Pancreas (tissue), 10 donors: ENCODE measurements around the gene JPH3. TPM values are rescaled to one million over a fixed set of nuclear protein-coding genes. Genes with fewer than 3 reads are reported as not detected.
"Not testable (repeated sequence)": the region's sequence is repeated elsewhere in the genome, so short reads cannot be mapped to it uniquely, and the experiment has no call there.

ENCODE experiments used
- ATAC-seq, 4 donors: fragments of 200-7000 bp; cut with Tn5 transposase; one replicate each; pipeline versions ENCODE4 v1.8.0 to v1.9.1; 2020; ENCODE audit warnings: mild to moderate bottlenecking in 4 of 4, moderate library complexity in 4 of 4
- DNase-seq, 6 donors: peaks; one replicate each; pipeline ENCODE4 v3.0.0-alpha.2; 2020
- FAIRE-seq: peaks from 2 replicates; lab custom pipeline; 2012; peaks lifted over from hg19 to GRCh38; lab: Jason Lieb, UNC
- H3K27ac ChIP-seq, 4 donors: fragments of 200-600 bp; sonication (generic); 1 replicate in 3 of 4; 2 replicates in 1 of 4; pipeline versions ENCODE4 v1.5.0 to v1.8.0; 2020
- H3K27me3 ChIP-seq, 4 donors: fragments of 200-600 bp; one replicate each; pipeline ENCODE4 v1.8.0; 2021
- H3K36me3 ChIP-seq, 3 donors: fragments of 200-600 bp; sonication (generic) in 1 of 3; one replicate each; pipeline versions ENCODE4 v1.5.0 to v1.8.0; 2020 to 2021
- H3K4me1 ChIP-seq, 3 donors: fragments of 200-600 bp; one replicate each; pipeline ENCODE4 v1.8.0; 2021
- H3K4me3 ChIP-seq, 4 donors: fragments of 200-600 bp; sonication (generic) in 2 of 4; one replicate each; pipeline versions ENCODE4 v1.5.0 to v1.8.0; 2020 to 2021
- H3K9me3 ChIP-seq, 4 donors: fragments of 200-600 bp; one replicate each; pipeline ENCODE4 v1.8.0; 2021
- CTCF ChIP-seq, 4 donors: fragments of 200-600 bp; sonication (generic) in 3 of 4; IDR thresholded peaks; one replicate each; pipeline versions ENCODE4 v1.5.0 to v1.8.0; 2021; ENCODE audit warnings: antibody characterized with exemption in 4 of 4
- WGBS, 2 donors: extraction: QIAGEN DNeasy Blood & Tissue Kit; methylation state at CpG; one replicate each; pipeline ENCODE4 v1.1.7; 2013; 5-methylcytosine and 5-hydroxymethylcytosine counted together
- intact Hi-C, 3 donors: fragments of 100-400 bp; cut with DNase I; formaldehyde crosslinking; loops; one replicate each; pipeline versions ENCODE4 v1.11.1 to v1.14.2; 2022
- polyA plus RNA-seq, 2 donors: library from polyadenylated mRNA; stranded (reverse); fragments of 200-250 nt; gene quantifications; one replicate each; pipeline ENCODE4 v1.2.3, GENCODE V29; 2013
- total RNA-seq, 6 donors: library from RNA; stranded (reverse); fragmentation: NEBNext Ultra II Directional in 4 of 6; extraction: Animal tissue kit (Norgen Biotek cat#: 25700) in 4 of 6; gene quantifications; one replicate each; pipeline versions ENCODE4 v1.2.1 to v1.2.4, GENCODE V29; 2021 to 2023
- donor health status: healthy with polysubstance abuse.
- donor health status: DM: no; HTN: no; CAD: no; lungs with moderate emphysema.
- donor health status: DM: no; HTN: no; CAD: no.
- donor health status: control.
- donor health status: control.
- donor health status: Bipolar disorder and iron deficiency.
- donor health status: DM: yes; HTN: yes; CAD: no.
- donor health status: DM: no; HTN: no; CAD: no.
- donor health status: DM: no; HTN: no; CAD: no.
- donor health status: DM: yes; HTN: yes; CAD: no.

The JPH3 gene
- total and polyA plus RNA-seq, 8 donors: 0.09 to 1.9 (median 0.41) TPM

- H3K4me1 ChIP-seq: no peaks in the 10 kb centered on the region
- ATAC-seq: no peak
- H3K27ac ChIP-seq: no peak overlapping the region
- TF ChIP-seq CTCF (IDR thresholded peaks at IDR 0.05): no peak
- H3K4me3 ChIP-seq: no peak overlapping the region
- H3K36me3 ChIP-seq: peaks cover 0 to 19% (median 0%) of the 10 kb centered on the region in 3 donors
- intact Hi-C loops: no loop called here
- no peak for FAIRE-seq
- H3K9me3 ChIP-seq: no peaks in the 10 kb centered on the region
- no peak for DNase-seq
- WGBS, 2 donors: 89 to 91% methylated on average over 19 of the region's 19 CpGs
- no peaks in the 10 kb centered on the region for H3K27me3 ChIP-seq
These were observed 122.4 kb downstream of the JPH3 start for GRCh38 chr16:87724490-87725291.

GRCh38 chr16:87725596-87726235, 123.4 kb downstream of the JPH3 start:
- intact Hi-C loops: no loop called here
- Histone ChIP-seq H3K27ac (no peak overlapping the region), H3K36me3 (peaks cover 0 to 27% (median 0%) of the 10 kb centered on the region in 3 donors), H3K4me3 (no peak overlapping the region), H3K9me3 (no peaks in the 10 kb centered on the region), H3K27me3 (no peaks in the 10 kb centered on the region), H3K4me1 (no peaks in the 10 kb centered on the region)
- no peak for ATAC-seq
- no peak for TF ChIP-seq CTCF (IDR thresholded peaks at IDR 0.05)
- DNase-seq: no peak
- 90 to 92% methylated on average over 27 to 28 of the region's 28 CpGs for WGBS, 2 donors
- FAIRE-seq: no peak

- intact Hi-C loops, H3K27me3 ChIP-seq, ATAC-seq, H3K9me3 ChIP-seq, FAIRE-seq, H3K27ac ChIP-seq, H3K4me3 ChIP-seq, DNase-seq, H3K4me1 ChIP-seq: not testable (repeated sequence)
- peaks cover 0 to 27% (median 0%) of the 10 kb centered on the region in 3 donors for H3K36me3 ChIP-seq
- 95 to 97% methylated on average over 25 to 32 of the region's 40 CpGs for WGBS, 2 donors
These were observed 124.3 kb downstream of the JPH3 start for GRCh38 chr16:87726577-87726976.

GRCh38 chr16:87727346-87727745, 125.0 kb downstream of the JPH3 start:
- Histone ChIP-seq H3K36me3 (peaks cover 0 to 27% (median 0%) of the 10 kb centered on the region in 3 donors), H3K9me3 (no peaks in the 10 kb centered on the region), H3K4me3 (no peak overlapping the region), H3K27me3 (no peaks in the 10 kb centered on the region), H3K27ac (no peak overlapping the region), H3K4me1 (no peaks in the 10 kb centered on the region)
- 96 to 98% methylated on average over 16 of the region's 16 CpGs for WGBS, 2 donors
- no peak for DNase-seq
- ATAC-seq: no peak
- no peak for TF ChIP-seq CTCF (IDR thresholded peaks at IDR 0.05)
- FAIRE-seq: no peak
- intact Hi-C loops: no loop called here

GRCh38 chr16:87728026-87728425, 125.7 kb downstream of the JPH3 start:
- Histone ChIP-seq H3K4me3 (no peak overlapping the region), H3K4me1 (no peaks in the 10 kb centered on the region), H3K27ac (no peak overlapping the region), H3K27me3 (no peaks in the 10 kb centered on the region), H3K9me3 (no peaks in the 10 kb centered on the region), H3K36me3 (peaks cover 0 to 27% (median 0%) of the 10 kb centered on the region in 3 donors)
- intact Hi-C loops: no loop called here
- no peak for FAIRE-seq
- TF ChIP-seq CTCF (IDR thresholded peaks at IDR 0.05): no peak
- DNase-seq: no peak
- no peak for ATAC-seq
- 92 to 95% methylated on average over 12 of the region's 12 CpGs for WGBS, 2 donors
